NCI-H345 treated with DMSO at 0.1 percent for 48 hours (cell line): ENCODE data around the gene NYAP1.

Experiments used
- DNase-seq: peaks from one replicate; lab custom pipeline; 2025; ENCODE audit not compliant: unreplicated experiment; lab: John Stamatoyannopoulos, UW

NYAP1 gene

DNA sequence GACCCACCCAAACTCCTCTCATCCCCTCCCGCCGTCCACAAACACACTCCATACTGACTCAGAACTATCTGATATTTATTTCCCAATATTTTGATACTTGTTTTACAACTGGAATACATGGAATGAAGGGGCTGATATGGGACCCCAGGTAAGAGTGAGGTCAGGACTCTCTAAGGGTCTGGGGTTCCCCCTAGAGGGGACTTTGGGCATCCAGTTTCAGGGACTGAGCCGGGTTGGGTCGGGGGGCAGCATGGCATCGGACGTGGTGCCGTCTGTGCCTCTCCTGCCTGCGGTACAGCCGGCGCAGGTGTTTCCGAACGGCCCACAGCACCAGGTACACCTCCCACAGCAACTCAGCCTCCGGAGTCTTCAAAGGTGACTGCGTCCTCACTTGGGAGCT is 27.2 kb upstream of the NYAP1 start:
- DNase-seq = no peak

DNA sequence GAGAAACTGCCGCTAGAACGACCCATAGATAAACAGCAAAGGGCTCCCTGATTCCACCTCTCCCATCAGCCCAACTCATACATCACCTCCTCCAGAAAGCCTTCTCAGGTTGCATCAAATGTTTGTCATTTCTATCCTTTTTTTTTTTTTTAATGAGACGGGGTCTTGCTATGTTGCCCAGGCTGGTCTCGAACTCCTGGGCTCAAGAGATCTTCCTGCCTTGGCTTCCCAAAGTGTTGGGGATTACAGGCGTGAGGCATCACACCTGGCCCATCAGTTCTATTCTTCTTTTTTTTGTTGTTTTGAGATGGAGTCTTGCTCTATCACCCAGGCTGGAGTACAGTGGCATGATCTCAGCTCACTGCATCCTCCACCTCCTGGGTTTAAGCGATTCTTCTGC is 26.7 kb upstream of the NYAP1 start:
- no peak for DNase-seq

GRCh38 chr7:100464210-100464660 is 19.5 kb upstream of the NYAP1 start, which contains the start of gene SPACDR:
Gene SPACDR (minus strand): TSS chr7:100464260. CDS start chr7:100464025, 235 bp downstream.
- no peak for DNase-seq

DNA sequence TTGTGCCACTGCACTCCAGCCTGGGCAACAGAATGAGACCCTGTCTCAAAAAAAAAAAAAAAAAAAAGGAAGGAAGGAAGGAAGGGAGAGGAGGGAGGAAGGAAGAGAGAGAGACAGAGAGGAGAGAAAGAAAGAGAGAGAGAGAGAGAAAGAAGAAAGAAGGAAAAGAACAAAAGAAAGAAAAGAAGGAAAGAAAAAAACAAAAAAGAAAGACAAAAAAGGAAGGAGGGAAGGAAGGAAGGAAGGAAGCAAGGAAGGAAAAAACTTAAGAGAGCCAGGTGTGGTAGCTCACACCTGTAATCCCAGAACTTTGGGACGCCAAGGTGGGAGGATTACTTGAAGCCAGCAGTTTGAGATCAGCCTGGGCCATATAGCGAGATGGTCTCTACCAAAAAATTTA is 18.9 kb upstream of the NYAP1 start:
- no peak for DNase-seq

- DNase-seq = no peak
These were observed 18.4 kb upstream of the NYAP1 start for GRCh38 chr7:100465299-100465698.

DNA sequence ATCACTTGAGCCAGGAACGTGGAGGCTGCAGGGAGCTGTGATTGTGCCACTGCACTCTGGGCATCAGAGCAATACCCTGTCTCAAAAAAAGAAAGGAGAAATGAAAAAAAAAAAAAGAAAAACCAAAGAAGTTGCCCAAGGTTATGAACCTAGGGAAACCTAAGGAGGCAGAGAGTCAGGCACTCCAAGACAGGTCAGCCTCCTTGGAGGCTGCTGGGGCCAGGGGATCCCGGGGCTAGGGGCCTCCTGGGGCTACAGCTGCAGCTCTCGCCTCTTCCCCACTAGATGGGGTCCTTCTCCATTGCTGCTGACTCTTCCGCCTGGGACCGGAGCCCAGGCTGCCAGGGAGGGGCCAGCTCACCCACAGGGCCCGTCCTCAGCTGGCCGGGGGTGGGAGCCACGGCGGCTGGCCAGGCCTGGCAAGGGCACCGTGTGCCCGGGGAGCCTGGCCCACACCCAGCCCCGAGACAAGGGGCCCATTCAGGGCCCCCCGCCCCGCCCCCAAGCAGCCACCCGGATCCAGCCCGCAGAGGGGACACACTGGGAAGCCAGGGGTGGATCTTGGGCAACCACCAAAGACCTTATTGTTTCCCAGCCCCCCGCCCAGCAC is 17.9 kb upstream of the NYAP1 start:
- DNase-seq = peak; percentile 17

- no peak for DNase-seq
These were observed 16.8 kb upstream of the NYAP1 start for GRCh38 chr7:100466653-100467605.

DNA sequence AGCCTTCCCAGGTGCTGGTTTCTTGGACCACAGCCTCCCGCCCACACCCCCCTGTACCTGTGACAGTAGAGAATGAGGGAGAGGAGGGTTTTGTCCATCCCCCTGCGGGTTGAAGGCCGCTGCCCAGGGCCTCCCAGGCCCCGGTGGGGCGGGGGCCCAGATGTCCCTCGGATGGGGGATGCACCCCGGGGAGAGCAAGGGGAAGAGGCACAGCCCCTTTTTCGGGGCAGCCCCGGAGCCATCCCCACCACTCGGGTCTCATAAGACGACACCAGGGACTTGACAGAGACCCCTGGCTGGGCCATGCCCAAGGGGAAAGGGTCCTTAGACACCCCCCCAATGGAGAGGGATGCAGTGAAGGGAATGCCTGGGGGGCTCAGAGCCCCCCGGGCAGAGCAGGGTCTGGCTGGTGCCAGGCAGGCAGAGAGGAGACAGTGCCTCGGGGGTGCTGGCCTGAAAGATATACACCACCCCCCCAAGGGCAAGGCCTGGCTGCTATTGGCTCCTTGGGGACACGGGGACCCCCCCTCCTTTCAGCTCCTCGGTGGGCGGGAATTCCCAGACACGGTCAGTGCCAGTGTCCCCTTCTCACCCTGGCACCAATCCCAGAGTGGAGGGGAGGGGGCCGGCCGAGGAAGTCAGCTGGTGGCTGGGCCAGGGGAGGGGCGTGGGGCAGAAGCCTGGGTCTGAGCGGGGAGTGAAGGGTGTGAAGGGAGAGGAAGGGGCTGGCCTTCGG is 15.9 kb upstream of the NYAP1 start:
- DNase-seq = no peak

GRCh38 chr7:100469227-100470044 is 14.3 kb upstream of the NYAP1 start:
- DNase-seq = peak; percentile 40

- DNase-seq = no peak
These were observed 12.7 kb upstream of the NYAP1 start for GRCh38 chr7:100471021-100471420.

GRCh38 chr7:100472121-100472851 is 11.4 kb upstream of the NYAP1 start:
- no peak for DNase-seq

DNA sequence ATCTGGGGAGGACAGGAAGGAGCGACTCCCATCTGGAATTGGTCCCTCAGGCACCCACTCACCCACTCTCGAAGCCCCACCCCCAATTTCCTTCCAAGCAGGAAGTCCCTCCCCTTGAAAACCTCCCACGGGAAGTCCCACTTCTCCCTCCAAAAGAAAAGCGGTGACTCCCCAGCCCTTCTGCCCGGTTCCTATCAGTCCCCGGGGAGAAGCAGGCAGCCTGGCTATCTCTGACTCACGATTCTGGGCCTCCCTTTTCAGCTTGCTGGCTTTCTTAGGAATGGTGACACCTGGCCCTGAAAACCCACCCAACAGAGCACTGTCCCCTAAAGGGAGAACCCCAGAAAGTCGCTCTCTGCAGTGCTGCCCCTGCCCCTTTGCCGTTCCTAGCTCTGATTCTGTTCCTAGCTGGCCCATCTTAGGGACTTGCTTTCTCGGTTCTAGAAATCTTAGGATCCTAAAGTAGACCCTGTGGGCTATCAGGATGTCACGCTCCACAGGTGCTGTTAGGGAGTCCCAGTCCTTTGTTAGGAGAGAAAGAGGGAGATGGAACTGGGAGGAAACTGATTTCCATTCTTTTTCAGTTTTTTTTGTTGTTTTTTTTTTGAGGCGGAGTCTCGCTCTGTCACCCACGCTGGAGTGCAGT is 10.8 kb upstream of the NYAP1 start:
- DNase-seq = no peak

DNA sequence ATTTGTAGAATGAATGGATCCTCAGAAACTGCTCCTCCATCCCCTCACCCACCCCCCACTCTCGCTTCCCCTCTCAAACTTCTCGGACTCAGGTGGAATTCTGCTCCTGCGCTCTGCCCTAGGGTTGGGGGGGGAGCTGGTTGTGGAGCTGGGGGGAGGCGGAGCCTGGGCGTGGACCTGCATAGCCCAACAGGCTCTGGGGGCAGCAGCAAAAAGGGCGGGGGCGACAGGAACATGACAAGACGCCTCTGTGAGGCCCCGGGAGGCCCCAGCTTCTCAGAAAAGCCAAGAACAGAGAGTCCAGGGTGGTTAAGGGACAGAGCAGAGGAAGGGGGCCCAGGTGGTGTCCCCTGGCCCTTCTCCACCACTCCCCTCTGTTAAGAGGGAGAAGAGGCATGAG is 8.2 kb upstream of the NYAP1 start:
- DNase-seq = no peak

- DNase-seq = no peak
These were observed 7.5 kb upstream of the NYAP1 start for GRCh38 chr7:100476101-100476780.

- no peak for DNase-seq
These were observed 6.5 kb upstream of the NYAP1 start for GRCh38 chr7:100476903-100477870.

GRCh38 chr7:100477871-100478267 is 5.9 kb upstream of the NYAP1 start:
- DNase-seq = no peak

DNA sequence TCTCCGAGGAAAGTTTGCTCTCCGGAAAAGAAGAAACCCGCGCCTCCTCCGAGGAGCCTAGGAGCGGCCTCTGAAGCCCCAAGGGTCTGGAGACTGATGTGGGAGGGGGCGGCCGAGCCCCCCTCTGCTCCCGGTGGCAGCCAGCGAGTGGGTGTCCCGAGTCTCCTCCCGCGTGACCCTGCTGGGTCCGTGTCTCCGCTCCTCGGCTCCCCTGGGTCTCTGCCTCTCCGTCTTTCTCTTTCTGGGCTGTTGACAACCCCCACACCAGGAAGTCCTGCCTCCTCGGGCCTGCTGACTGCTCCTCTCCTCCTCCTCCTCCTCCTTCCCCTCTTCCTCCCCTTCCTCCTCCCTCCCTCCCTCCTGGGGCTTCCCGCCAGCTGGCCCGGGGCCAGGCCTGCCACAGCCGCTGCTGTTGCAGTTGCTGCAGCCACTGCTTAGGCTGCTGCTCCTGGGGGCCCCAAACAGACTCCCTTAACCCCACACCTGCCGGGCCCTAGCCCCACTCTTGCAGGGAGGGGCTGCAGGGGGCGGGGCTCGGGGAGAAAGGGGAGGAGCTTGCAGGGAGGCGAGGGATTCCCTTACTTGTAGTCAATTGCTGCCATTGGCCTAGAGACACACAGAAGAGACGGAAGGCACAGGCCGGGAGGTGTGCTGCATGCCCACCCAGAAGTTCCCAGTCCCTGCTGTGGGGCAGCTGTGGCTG is 4.6 kb upstream of the NYAP1 start, which contains the start of gene TSC22D4:
Gene TSC22D4, minus strand, starts transcription at position 257 of the 703 bp plus-strand sequence. CDS start 1,176 bp downstream, outside the sequence.
- peak; percentile 27 for DNase-seq
